Cerebellar cortex (tissue), 1 donor: ENCODE measurements around the gene FASTK.
A peak's percentile ranks its signal among the peaks of the same experiment; 100 is the strongest.

Experiments
- DNase-seq: peaks from one replicate; pipeline ENCODE4 v3.0.0-alpha.2; 2015; ENCODE audit warnings: low spot score

The FASTK gene

DNA sequence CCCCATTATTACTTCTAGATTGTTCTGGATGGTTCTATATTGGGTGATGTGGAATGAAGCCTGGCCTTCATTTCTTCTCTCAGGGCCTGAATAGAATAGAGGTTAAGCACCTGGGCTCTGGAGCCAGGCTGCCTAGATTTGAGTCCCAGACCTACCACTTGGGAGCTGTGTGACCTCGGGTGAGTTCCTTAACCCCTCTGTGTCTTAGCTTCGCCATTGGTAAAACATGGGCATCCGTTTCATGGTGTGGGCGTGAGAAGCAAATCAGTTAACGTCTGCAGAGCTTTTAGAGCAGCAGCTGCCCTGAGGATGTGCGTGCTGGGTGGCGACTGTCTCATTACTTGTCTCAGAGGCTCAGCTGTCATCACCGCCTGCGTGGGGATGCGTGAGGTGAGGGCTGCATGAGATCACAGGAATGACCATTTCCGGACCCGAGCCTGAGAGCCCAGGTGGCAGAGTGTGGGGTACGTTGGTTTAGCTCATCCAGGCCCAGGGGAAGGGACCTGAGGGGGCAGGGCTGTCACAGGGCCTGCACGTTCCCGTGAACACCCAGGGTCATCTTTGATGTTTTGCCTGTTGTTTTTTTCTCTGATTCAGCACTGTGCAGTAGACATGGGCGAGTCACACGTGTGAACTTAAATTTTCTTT, 15.3 kb upstream of the FASTK start:
- no peak for DNase-seq

DNA sequence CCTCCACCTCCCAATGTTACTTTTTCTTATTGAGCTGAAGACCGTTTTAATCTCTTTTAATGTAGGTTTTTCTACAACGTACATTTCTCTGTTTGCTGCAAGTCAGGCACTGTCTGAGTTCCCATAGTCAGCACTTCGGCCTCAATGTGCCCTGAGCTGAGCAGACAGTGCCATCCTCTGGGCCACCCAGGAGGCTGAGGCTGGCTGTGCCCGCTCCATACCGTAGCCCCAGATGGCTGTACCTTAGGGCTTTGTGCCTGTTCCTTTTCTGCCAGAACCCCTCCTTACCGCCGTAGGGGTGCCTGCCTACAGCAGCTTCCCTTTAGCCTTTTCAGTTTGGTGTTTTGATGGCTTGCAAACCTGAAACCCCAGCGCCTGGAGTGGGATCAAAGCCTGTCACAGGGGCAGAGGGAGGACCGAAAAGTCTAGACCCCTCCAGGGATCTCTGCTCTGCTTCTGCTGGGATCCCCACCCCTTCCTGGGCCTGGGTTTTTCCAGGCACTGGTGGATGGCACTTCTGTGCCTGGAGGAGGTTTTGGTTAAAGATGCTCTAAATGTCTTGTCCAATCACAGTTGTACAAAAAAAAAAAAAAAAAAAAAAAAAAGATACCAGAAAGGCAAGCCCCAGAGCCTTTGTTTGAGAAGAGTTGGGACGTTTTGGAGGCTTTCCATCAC, 14.7 kb upstream of the FASTK start:
- DNase-seq = no peak

DNA sequence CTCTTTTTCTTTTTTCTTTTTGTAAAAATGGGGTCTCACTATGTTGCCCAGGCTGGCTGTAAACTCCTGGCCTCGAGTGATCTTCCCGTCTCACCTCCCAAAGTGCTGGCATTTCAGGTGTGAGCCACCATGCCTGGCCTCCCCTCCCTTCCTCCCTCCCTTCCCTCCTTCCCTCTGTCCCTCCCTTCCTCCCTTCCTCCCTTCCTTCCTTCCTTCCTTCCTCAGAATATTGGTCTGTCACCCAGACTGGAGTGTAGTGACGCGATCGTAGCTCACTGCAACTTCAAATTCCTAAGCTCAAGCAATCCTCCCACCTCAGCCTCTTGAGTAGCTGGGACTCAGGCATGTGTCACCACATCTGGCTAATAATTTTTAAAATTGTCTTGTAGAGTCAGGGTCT, 14.1 kb upstream of the FASTK start:
- DNase-seq = no peak

DNA sequence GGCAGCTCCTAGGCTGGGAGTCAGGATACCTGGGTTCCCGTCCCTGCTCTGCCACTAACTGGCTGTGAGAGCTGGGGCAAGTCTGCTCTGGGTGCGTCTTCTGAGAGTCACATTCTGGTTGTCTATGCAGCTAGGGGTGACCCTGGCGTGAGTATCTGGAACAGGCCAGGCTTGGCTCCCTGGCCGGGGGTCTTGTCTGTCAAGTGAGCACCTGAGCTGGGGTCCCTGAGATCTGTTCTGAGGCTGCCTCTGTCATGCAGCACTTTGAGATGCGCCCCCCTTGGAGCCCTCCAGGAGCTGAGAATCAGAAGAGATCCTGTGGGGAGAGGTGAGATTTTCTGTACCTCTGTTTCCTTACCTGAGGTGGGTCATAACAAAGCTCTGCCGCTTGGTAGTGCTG, 13.1 kb upstream of the FASTK start:
- no peak for DNase-seq

DNA sequence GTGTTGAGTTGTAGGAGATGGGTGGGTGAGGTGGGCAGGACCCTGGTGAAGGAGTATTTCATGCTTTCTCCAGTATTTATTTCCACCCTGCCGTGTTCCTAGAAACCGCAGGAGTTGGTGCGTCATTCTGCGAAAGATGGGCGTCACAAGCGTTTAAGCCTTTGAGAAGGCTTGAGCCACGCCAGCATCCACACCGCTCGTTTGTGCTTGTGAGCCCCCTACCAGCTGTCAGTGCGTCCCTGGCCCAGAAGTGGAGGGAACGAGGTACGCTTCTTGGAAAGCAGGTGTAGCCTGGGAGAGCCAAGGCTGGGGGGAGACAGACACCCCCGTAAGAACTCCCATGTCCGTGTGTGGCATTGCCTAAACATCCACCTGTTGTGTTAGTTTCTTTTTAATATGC, 11.4 kb upstream of the FASTK start:
- no peak for DNase-seq

DNA sequence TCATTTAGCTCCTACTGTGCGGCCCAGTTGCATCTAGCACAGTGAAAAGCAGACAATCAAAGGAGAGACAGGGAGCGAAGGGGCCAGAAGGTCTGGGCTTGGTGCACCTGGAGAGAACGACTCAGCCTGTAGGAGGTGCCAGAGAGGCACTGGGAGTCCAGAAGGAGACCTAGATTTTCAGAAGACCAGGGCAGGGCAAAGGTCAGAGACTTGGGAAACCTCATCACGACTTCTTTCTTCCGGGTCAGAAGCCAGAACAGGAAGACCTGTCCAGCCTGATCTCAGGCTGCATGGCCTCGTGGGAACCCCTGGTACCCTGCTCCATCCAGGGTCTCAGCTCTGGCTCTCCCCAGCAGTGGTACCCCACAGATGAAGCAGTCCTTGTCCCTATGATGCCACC, 10.8 kb upstream of the FASTK start:
- no peak for DNase-seq

DNA sequence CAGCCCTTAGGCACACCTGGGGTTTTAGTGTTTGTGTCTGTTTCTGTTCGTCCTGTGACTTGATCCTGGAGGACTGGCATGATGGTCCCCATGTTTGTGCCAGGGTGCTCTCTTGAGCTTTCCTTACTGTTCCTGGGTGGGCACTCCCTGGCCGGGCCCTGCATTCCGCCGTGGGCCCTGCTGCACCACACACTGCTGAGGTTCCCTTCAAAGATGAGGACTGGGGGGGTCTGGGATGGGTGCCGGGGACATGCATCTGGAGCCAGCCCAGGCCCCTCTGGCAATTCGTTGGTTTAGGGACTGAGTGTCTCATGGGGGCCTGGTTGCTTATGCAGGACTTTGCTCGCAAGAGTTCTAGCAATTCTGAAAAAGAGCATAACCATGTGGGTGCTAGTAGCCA, 10.4 kb upstream of the FASTK start:
- DNase-seq = no peak

DNA sequence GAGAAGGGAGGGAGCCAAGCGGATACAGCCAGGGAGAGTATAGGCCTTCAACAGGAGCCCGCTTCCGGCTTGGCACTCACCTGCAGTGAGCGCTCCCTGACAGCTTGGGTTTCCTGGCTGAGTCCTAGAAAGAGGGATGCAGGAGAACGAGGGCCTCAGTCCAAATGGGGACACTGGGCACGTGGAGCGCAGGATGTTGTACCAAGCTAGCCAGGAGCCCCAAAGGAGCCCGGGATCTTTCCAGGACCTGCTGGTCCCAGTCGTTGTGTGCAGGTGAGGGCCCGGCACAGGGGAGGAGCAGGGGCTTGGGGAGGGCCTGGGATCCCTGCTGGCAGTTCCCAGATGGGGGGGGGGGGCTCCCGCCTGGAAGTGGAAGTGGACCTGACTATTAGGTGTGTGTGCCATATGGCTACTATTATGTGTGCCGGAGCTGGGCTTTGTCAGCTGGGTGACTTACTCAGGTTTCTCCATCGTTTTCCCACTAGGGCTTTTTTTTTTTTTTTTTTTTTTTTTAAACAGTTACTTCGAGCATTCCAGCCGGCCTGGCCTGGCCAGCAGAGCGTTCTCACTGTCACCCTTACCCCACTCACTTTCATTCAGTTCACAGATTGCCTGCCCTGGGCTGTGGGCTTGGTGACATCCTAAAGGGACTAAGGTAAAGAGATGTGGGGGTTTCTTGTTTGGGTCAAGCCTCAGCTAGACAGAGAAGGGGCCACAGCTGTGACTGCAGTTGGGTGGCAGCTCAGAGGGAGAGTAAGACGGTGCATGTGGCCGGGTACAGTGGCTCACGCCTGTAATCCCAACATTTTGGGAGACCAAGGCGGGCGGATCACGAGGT, 9.5 kb upstream of the FASTK start:
- peak; percentile 87 for DNase-seq

DNA sequence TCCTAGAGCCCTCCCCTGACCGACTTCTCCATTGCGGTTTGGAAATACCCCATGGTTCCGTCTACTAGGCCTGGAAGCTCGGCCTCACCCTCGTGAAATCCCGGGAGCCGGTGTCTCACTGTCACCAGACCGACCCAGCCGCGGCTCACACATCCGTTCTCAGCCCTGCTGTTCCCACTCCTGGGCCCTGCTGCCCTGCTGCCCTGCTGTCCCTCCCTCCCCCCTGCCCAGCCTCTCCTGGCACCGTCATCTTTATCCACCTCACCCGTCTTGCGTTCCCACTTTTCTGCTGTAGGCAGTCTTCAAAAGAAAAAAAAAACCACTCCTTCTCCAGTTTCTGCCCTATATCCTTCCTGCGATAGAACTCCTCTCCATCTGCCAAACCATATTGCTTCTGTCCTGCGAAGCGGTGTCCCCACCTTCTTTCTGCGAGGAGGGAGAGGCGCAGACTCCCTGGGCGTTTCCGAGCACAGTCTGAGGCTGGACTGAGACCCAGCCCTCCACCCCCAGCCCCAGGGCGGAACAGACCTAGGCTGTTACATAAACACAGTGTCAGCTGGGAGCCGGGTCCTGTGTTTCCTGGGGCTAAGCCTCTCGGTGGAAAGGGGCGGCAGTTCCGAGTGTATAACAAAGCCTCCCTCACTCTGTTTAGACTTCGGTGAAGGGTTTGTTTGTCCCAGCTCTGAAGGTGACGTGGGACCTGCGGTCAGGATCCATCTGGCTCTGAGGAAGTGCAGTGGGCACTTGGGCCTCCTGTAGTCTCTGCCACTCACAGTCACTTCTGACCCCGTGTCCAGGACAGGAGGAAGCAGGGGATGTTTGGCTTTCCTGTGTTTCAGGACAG, 8.5 kb upstream of the FASTK start:
- peak; percentile 57 for DNase-seq

DNA sequence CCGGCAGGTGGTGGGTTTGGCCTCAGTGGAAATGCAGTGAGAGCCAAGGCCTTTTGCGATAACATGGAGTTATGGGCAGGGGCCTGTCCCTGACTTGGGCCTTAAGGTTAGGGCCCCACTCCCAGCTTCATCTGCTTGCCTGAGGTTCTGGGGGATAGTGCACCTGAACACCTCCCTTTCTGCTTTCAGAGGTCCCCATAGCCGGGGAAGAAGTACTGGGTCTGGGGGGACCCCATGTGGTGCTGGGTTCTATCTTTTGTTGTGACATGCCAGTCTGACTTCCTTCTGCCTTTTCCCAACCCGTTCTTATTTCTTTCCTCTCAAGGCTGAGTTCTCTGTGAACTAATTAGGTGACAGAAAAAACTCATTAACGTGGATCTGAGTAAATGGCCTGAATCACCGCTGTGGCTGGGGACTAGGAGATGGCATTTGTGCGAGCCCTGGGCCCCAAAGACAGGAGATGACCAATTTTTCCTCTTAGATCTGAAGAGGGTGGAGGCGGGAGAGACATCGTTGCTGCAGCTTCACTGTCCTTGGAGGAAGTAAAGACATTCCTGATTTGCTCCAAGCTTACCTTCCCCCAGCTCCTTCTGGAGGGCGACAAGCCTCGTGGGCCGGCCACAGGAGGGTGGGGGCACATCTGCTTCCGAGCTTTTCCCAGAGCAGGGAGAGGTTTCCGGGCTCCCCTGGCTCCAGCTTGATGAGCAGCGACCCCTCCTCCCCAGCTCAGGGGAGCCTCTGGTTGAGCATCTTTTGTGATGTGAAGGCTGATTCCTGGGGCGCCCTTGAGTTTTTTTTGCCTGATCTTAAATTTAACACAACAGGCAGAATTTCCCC, 7.6 kb upstream of the FASTK start:
- no peak for DNase-seq

DNA sequence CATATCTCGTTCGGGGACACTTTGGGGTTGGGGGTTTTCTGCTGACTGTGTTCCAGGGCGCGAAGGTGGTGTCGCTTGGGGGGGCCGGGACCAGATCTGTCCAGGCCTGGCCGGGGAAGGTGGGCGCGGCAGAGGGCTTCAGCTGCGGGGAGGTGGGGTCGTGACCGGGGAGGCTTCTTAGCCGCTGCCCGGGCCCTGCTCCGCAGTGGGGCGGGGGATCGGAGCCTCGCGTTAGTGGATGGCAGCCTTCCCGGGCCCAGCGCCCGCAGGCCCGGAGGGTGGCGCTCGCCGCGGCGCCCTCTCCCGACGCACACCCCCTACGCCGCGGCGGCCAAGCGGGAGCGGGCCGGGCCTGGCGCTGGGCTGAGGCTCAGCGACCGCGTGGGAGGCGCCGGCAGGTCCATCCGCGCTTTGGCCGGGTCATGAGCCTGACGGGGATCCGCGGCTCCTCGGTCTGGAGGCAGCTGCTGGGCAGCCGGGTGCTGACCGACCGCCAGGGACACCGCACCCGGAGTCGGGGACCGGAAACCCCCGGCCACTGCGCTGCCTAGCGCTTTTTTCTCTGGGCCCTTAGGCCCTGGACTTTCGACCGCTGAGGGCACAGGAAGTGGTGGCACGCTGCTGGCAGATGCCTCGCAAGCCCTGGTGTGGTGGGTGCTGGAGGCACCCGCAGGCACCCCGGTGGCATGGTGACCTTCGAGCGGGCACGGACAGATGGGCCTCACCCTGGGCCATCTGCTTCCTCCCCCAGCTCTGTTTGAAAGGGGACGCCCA, 6.8 kb upstream of the FASTK start:
- DNase-seq = no peak

DNA sequence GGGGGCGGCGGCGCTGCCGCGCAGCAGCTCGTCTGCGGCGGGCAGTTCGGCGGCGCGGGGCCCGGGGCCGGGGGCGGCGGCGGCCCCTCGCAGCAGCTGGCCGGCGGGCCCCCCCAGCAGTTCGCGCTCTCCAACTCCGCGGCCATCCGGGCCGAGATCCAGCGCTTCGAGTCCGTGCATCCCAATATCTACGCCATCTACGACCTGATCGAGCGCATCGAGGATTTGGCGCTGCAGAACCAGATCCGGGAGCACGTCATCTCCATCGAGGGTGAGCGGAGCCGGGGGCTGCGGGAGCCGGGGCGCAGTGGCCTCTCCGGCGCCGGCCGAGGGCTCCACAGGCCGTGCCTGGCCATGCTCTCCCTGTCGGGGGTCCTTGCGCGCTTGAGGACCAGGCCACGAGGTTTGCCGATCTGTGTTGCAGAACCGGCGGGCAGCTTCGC, 6.2 kb upstream of the FASTK start:
- DNase-seq = no peak

DNA sequence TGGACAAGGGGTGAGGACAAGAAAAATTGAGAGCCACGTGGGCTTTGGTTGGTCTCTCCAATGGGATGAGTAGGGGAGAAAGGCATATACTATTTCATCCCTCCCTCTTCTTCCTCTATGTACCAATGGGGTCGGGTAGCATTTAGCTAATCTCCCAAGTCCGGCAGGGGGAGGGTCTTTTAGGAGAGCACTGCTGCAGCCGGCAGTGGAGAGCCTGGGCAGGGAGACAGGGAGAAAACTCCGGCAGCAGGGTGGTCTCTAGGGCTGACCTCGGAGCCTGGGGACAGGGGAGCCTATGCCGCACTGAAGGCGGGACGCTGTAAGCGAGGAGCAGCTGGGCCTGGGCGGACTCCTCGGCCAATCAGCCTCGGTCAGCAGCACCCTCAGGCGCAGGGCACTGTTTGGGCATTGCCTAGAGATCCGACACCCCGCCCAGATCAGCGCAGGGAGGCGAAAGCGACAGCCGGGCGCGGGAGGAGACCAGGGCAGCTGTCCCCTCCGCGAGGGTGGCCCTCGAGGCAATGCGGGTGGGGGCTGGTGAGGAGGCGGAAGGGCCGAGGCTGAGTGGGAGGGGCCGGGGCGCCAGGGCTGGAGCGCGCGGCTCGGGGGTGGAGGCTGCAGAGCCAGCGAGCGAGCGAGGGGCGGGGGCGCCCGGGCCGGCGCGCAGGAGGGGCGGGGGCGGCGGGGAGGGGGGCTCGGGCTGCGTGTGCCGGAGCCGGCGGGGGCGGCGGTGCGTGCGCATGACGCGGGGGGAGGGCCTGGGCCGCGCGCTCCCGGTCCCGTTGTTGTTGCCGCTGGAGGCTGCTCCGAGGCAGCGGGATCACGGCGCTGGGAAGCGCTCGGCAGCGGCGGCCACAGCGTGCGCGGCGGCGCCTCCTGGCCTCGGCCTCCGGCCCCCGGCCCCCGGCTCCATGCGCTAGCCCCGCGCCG, 5.3 kb upstream of the FASTK start, which contains the start of gene AGAP3:
AGAP3 (plus strand) TSS at position 785 of the 930 bp plus-strand sequence. CDS start 267 bp downstream, outside the sequence.
- DNase-seq = peak; percentile 90

DNA sequence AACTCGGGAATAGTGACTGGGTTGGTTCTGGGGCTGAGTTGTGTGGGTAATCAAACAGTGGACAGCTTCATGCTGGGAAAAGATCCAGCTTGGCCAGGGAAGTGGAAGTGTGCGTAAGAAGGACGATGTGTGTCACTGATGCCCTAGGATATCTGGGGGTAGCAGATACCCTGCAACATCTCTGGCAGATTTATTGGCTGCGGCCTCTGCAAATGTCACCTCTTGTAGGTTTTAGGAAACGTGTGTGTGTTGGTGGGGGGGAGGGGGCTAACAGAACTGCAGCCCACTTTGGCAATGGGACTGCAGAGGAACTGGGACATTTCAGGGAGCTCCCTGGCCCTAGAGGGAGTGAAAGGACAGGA, 4.7 kb upstream of the FASTK start:
- DNase-seq = peak; percentile 22

DNA sequence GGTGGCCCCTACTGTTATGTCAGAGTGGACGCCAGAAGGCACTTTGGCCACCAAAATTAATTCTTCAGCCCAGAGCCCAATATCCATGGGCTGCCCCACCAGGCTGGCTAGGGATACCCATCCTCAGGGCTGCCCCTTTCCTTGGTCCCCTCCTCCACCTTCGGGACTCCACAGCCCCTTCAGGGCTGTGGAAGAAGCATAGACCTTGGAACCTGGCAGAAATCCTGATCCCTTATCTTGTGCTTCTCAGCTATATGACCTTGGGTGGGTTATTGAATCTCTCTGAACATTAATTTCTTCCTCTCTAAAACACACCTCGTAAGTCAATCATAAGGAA, 3.2 kb upstream of the FASTK start:
- peak; percentile 44 for DNase-seq

DNA sequence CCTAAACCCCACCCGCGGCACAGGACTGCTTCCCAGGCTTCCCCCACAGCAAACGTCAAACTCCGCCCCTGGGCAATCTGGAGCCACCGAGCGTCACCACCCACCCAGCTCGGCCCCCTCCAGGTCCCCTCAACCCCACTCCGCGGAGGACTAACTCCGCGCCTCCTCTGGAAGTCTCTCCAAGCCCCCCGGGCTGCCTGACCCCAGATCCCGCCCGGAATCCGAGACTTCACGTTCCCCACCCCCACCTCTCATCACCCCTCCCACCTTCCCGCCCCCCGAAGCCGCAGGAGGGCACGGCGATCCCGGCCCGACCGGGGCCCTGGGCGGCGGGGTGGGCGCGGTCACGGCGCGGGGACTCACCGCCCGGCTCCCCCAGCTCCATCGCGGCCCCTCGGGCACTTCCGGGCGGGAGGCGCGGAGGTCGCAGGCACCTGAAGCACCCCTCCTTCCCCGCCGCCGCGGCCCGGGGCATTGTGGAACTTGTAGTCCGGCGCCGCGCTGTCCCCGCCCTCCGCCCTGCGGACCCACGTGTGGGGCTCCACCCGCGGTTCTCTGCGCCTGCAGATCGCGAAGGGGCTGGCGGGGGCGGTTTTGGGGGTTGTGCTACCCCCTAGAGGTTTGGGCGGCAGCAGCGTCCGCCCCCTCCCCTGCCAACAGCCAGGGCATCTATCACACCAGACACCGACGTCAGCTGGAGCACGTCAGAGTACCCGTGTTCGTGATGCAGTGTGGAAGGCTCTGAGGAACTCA, 2.6 kb upstream of the FASTK start, which contains the start of gene TMUB1:
TMUB1 (minus strand) TSS at position 423 of the 753 bp plus-strand sequence. CDS start 930 bp downstream, outside the sequence.
- peak; percentile 76 for DNase-seq

DNA sequence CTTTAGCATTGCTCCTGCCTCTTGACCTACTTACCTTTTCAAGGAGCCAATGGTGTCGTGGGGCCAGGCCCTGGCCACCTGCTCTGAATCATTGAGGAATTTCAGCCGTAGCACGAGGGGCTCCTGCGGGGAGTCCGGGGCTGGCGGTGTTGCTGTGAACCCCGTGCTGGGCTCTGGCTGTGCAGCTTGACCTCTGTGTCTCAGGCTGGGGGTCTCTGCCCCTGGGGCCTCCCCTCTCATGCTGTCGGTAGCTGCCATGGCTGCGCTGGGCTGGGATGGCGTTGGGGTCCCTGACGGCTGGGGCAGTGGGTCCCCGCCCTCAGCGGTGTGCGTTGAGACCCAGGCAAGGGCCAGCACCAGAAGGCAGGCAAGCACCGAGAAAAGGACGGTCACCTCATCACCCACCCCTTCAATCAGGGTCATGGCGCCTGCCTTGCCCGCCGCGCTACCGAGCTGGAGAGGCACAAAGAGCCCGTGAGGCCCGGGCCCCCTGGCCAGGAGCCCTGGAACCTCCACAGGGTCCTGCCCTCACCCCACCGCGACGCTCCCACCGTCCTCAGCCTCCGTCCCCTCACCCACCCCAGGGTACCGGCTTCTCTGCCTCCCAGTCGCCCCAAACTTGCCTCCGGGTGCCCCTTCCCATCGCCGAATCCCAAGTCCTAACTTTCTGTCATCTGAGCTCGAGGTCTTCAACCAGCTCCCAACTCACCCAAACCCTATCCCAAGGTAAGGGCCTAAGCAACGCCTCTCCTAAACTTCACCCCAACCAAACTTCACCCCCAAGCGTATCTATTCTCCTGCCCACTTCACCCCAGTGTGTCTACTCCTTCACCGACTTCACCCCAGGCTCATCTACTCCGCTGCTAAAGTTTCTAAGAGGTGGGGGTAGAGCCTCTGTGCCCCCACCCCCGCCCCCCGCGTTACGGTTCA, 1.8 kb upstream of the FASTK start:
- peak; percentile 34 for DNase-seq
